Activated naive CD4-positive, alpha-beta T cell treated with anti-CD3 and anti-CD28 coated beads for 36 hours (primary cell): Measurements from ENCODE around the gene NECAB2. TPM values are rescaled to one million over a fixed set of nuclear protein-coding genes. Genes with fewer than 3 reads are reported as not detected.

Source experiments
- CTCF ChIA-PET: fragments of 350-600 bp; sonication (Branson Sonifier 250); formaldehyde crosslinking; loops from one replicate; lab custom pipeline; 2021; ENCODE audit warnings: antibody characterized with exemption; lab: Charles Lee
- DNase-seq: peaks from one replicate; pipeline ENCODE4 v3.0.0-alpha.2; 2020
- H3K27ac Mint-ChIP-seq: one replicate; pipeline ENCODE4 v1.8.0; 2021; ENCODE audit warnings: mild to moderate bottlenecking, mixed read lengths
- H3K27me3 Mint-ChIP-seq: one replicate; pipeline ENCODE4 v1.8.0; 2021; ENCODE audit warnings: low read depth, mixed read lengths
- H3K36me3 Mint-ChIP-seq: one replicate; pipeline ENCODE4 v1.8.0; 2021; ENCODE audit warnings: low read depth, mixed read lengths
- H3K4me1 Mint-ChIP-seq: one replicate; pipeline ENCODE4 v1.8.0; 2021; ENCODE audit warnings: low read depth, mixed read lengths
- H3K4me3 Mint-ChIP-seq: one replicate; pipeline ENCODE4 v1.8.0; 2021; ENCODE audit warnings: mild to moderate bottlenecking, moderate library complexity, mixed read lengths
- H3K9me3 Mint-ChIP-seq: one replicate; pipeline ENCODE4 v1.8.0; 2021; ENCODE audit warnings: mixed read lengths
- intact Hi-C: fragments of 100-400 bp; cut with micrococcal nuclease; formaldehyde crosslinking; loops from one replicate; pipeline ENCODE4 v1.15.1; 2023
- total RNA-seq, 2 experiments: library from RNA; stranded (reverse); gene quantifications; one replicate each; pipeline ENCODE4 v1.2.3, GENCODE V29; 2021

The NECAB2 gene
- not detected for total RNA-seq

GRCh38 chr16:83967838-83968305 lies at the start of gene NECAB2:
TSS of gene NECAB2 (plus strand) at chr16:83968244. CDS start at chr16:83968649, 405 bp downstream.
- intact Hi-C loops = no loop called here
- DNase-seq = peak; percentile 24
- Mint-ChIP-seq H3K27me3 (peaks cover 14% of the 10 kb centered on the region), H3K36me3 (no peaks in the 10 kb centered on the region), H3K9me3 (no peaks in the 10 kb centered on the region), H3K4me3 (no peak within 1 kb of the TSS), H3K4me1 (peaks cover 2% of the 10 kb centered on the region), H3K27ac (no peak within 1 kb of the TSS)
- CTCF ChIA-PET = no interaction called here

- DNase-seq = no peak
- no peaks in the 10 kb centered on the region for H3K9me3 Mint-ChIP-seq
- no peaks in the 10 kb centered on the region for H3K27me3 Mint-ChIP-seq
- H3K36me3 Mint-ChIP-seq = peaks cover 10% of the 10 kb centered on the region
- CTCF ChIA-PET = no interaction called here
- intact Hi-C loops = no loop called here
- H3K4me1 Mint-ChIP-seq = no peaks in the 10 kb centered on the region
- no peak overlapping the region for H3K4me3 Mint-ChIP-seq
- no peak overlapping the region for H3K27ac Mint-ChIP-seq
Measured at GRCh38 chr16:83920894-83921491, 47.1 kb upstream of the NECAB2 start.

- H3K36me3 Mint-ChIP-seq = peaks cover 6% of the 10 kb centered on the region
- H3K27ac Mint-ChIP-seq = no peak overlapping the region
- H3K4me1 Mint-ChIP-seq = peaks cover 2% of the 10 kb centered on the region
- H3K4me3 Mint-ChIP-seq = no peak overlapping the region
- intact Hi-C loops = no loop called here
- H3K9me3 Mint-ChIP-seq = no peaks in the 10 kb centered on the region
- no peak for DNase-seq
- CTCF ChIA-PET = interaction anchor here (0.9 kb wide), 1 partner anchor 142 kb away, joined by 3 read pairs; no protein-coding TSS in a partner anchor
- H3K27me3 Mint-ChIP-seq = no peaks in the 10 kb centered on the region
Measured at GRCh38 chr16:83923581-83924365, 44.3 kb upstream of the NECAB2 start.

GRCh38 chr16:83924686-83925085 lies 43.4 kb upstream of the NECAB2 start:
- Mint-ChIP-seq H3K9me3 (no peaks in the 10 kb centered on the region), H3K27me3 (no peaks in the 10 kb centered on the region), H3K4me3 (no peak overlapping the region), H3K36me3 (peaks cover 3% of the 10 kb centered on the region), H3K4me1 (peaks cover 2% of the 10 kb centered on the region), H3K27ac (no peak overlapping the region)
- intact Hi-C loops = no loop called here
- CTCF ChIA-PET = no interaction called here
- no peak for DNase-seq

GRCh38 chr16:83925095-83925905 lies 42.7 kb upstream of the NECAB2 start:
- no peak for DNase-seq
- no peak overlapping the region for H3K27ac Mint-ChIP-seq
- H3K36me3 Mint-ChIP-seq = peaks cover 1% of the 10 kb centered on the region
- no peaks in the 10 kb centered on the region for H3K27me3 Mint-ChIP-seq
- CTCF ChIA-PET = interaction anchor here (0.7 to 2.0 kb wide), 2 partner anchors 31 to 140 kb away, joined by 3 to 9 read pairs; no protein-coding TSS in a partner anchor
- intact Hi-C loops = no loop called here
- no peak overlapping the region for H3K4me3 Mint-ChIP-seq
- H3K9me3 Mint-ChIP-seq = no peaks in the 10 kb centered on the region
- peaks cover 2% of the 10 kb centered on the region for H3K4me1 Mint-ChIP-seq

- Mint-ChIP-seq H3K27me3 (no peaks in the 10 kb centered on the region), H3K4me3 (no peak overlapping the region), H3K9me3 (no peaks in the 10 kb centered on the region), H3K4me1 (peaks cover 2% of the 10 kb centered on the region), H3K27ac (no peak overlapping the region), H3K36me3 (no peaks in the 10 kb centered on the region)
- no peak for DNase-seq
- CTCF ChIA-PET = interaction anchor here (0.7 to 3.9 kb wide), 9 partner anchors 10 to 144 kb away, joined by 3 to 17 read pairs (median 3); no protein-coding TSS in a partner anchor
- intact Hi-C loops = loop anchor here (1.0 kb wide), 2 partner anchors 27 to 139 kb away; partner anchors contain the start of gene OSGIN1
Measured at GRCh38 chr16:83925957-83926725, 41.9 kb upstream of the NECAB2 start.

GRCh38 chr16:83926726-83927397 lies 41.2 kb upstream of the NECAB2 start:
- DNase-seq = peak; percentile 74

GRCh38 chr16:83928341-83929055 lies 39.5 kb upstream of the NECAB2 start:
- no peak overlapping the region for H3K27ac Mint-ChIP-seq
- no peaks in the 10 kb centered on the region for H3K9me3 Mint-ChIP-seq
- CTCF ChIA-PET = interaction anchor here (0.9 to 3.9 kb wide), 3 partner anchors 15 to 137 kb away, joined by 3 to 17 read pairs (median 6); no protein-coding TSS in a partner anchor
- H3K4me3 Mint-ChIP-seq = no peak overlapping the region
- intact Hi-C loops = no loop called here
- peaks cover 2% of the 10 kb centered on the region for H3K4me1 Mint-ChIP-seq
- H3K36me3 Mint-ChIP-seq = no peaks in the 10 kb centered on the region
- DNase-seq = no peak
- H3K27me3 Mint-ChIP-seq = no peaks in the 10 kb centered on the region

More at GRCh38 chr16:83926726-83927397, 41.2 kb upstream of the NECAB2 start:
- Mint-ChIP-seq H3K27me3 (no peaks in the 10 kb centered on the region), H3K4me1 (peaks cover 2% of the 10 kb centered on the region), H3K4me3 (no peak overlapping the region), H3K36me3 (no peaks in the 10 kb centered on the region), H3K9me3 (no peaks in the 10 kb centered on the region), H3K27ac (no peak overlapping the region)
- intact Hi-C loops = loop anchor here (1.0 kb wide), 2 partner anchors 26 to 138 kb away; partner anchors contain the start of gene OSGIN1
- CTCF ChIA-PET = interaction anchor here (0.6 to 3.9 kb wide), 14 partner anchors 9 to 557 kb away, joined by 3 to 17 read pairs (median 3); no protein-coding TSS in a partner anchor

- Mint-ChIP-seq H3K27ac (no peak overlapping the region), H3K4me1 (peaks cover 2% of the 10 kb centered on the region), H3K36me3 (no peaks in the 10 kb centered on the region), H3K4me3 (no peak overlapping the region), H3K27me3 (no peaks in the 10 kb centered on the region), H3K9me3 (no peaks in the 10 kb centered on the region)
- CTCF ChIA-PET = interaction anchor here (1.1 to 3.9 kb wide), 3 partner anchors 24 to 135 kb away, joined by 4 to 17 read pairs (median 6); no protein-coding TSS in a partner anchor
- no peak for DNase-seq
- intact Hi-C loops = no loop called here
Measured at GRCh38 chr16:83929811-83930555, 38.1 kb upstream of the NECAB2 start.
